Kidney (tissue), 14 donors: ENCODE results near the gene GFM1. TPM values are rescaled to one million over a fixed set of nuclear protein-coding genes. Genes with fewer than 3 reads are reported as not detected.

ENCODE experiments used
- DNase-seq, 5 donors: peaks; one replicate each; pipeline ENCODE4 v3.0.0-alpha.2; 2013 to 2020
- FAIRE-seq: peaks from 2 replicates; lab custom pipeline; 2012; peaks lifted over from hg19 to GRCh38; lab: Jason Lieb, UNC
- H3K27ac ChIP-seq, 2 donors: one replicate each; pipeline ENCODE4 v1.7.0; 2013; ENCODE audit warnings: low read depth in 2 of 2, low read length in 2 of 2, inconsistent platforms in 1 of 2
- H3K27me3 ChIP-seq: one replicate; pipeline ENCODE4 v1.7.1; 2013; ENCODE audit warnings: low read length, inconsistent platforms; ENCODE audit not compliant: control insufficient read depth, insufficient read depth
- H3K36me3 ChIP-seq, 3 donors: one replicate each; pipeline versions ENCODE4 v1.7.0 to v1.7.1; 2013; ENCODE audit warnings: low read length in 3 of 3, control low read depth in 1 of 3, inconsistent platforms in 1 of 3; ENCODE audit not compliant: insufficient read depth in 3 of 3, control insufficient read depth in 2 of 3
- H3K4me1 ChIP-seq, 3 donors: one replicate each; pipeline versions ENCODE4 v1.7.0 to v1.7.1; 2013; ENCODE audit warnings: low read length in 3 of 3, inconsistent platforms in 1 of 3, low read depth in 1 of 3; ENCODE audit not compliant: control insufficient read depth in 2 of 3, insufficient read depth in 2 of 3
- H3K4me3 ChIP-seq, 3 donors: one replicate each; pipeline versions ENCODE4 v1.7.0 to v1.8.1; 2013; ENCODE audit warnings: low read length in 3 of 3, control low read depth in 1 of 3, inconsistent platforms in 1 of 3
- H3K9ac ChIP-seq, 3 donors: one replicate each; pipeline versions ENCODE4 v1.7.0 to v1.7.1; 2013; ENCODE audit warnings: low read length in 3 of 3, control low read depth in 1 of 3, inconsistent platforms in 1 of 3
- H3K9me3 ChIP-seq, 3 donors: one replicate each; pipeline versions ENCODE4 v1.7.0 to v1.7.1; 2013; ENCODE audit warnings: low read length in 3 of 3, control low read depth in 1 of 3, inconsistent platforms in 1 of 3; ENCODE audit not compliant: control insufficient read depth in 2 of 3, insufficient read depth in 1 of 3
- CTCF ChIP-seq: IDR thresholded peaks from 3 replicates; pipeline ENCODE4 v1.5.1; 2012; ENCODE audit warnings: mild to moderate bottlenecking, moderate library complexity, borderline replicate concordance; ENCODE audit not compliant: insufficient read depth; ENCODE audit errors: extremely low read depth
- intact Hi-C: fragments of 100-400 bp; cut with DNase I; formaldehyde crosslinking; loops from one replicate; pipeline ENCODE4 v1.11.1; 2022
- polyA plus RNA-seq: library from polyadenylated mRNA; stranded (reverse); fragments of 350-450 nt; fragmentation: Illumina TruSeq; extraction: RNeasy Lipid Tissue Mini Kit (QIAGEN cat#74804); gene quantifications from one replicate; pipeline ENCODE4 v1.2.3, GENCODE V29; 2014; ENCODE audit warnings: low read depth, low replicate concordance; ENCODE audit not compliant: insufficient read depth
- total RNA-seq: library from RNA; stranded (reverse); fragmentation: NEBNext Ultra II Directional; extraction: Animal tissue kit (Norgen Biotek cat#: 25700); gene quantifications from one replicate; pipeline ENCODE4 v1.2.1, GENCODE V29; 2021
- donor health status: control.
- donor health status: control.
- donor health status: control.
- donor health status: control.
- donor health status: control.
- donor health status: DM: yes; HTN: yes; CAD: no.
- donor health status: Normal renal cell carcinoma (clear cell type).

GFM1 gene
- total and polyA plus RNA-seq, 2 donors from 2014 or later = 21.9 to 49.3 TPM

GRCh38 chr3:158739661-158740060 is 95.3 kb downstream of the GFM1 start:
- Histone ChIP-seq H3K36me3 (no peaks in the 10 kb centered on the region), H3K9ac (no peak overlapping the region), H3K4me1 (no peaks in the 10 kb centered on the region), H3K9me3 (peaks cover 0 to 5% (median 0%) of the 10 kb centered on the region in 3 donors), H3K27me3 (no peaks in the 10 kb centered on the region), H3K4me3 (no peak overlapping the region), H3K27ac (no peak overlapping the region)
- TF ChIP-seq CTCF = no peak
- intact Hi-C loops = no loop called here
- DNase-seq (no peak), FAIRE-seq (no peak)

Other genes starting within 250 kb of the GFM1 start
- gene MLF1, start 73.3 kb upstream of the GFM1 start, total RNA-seq = 16.9 TPM
- 30.0 TPM for gene MLF1, start 73.3 kb upstream of the GFM1 start, polyA plus RNA-seq
- gene LXN, start 28.1 kb downstream of the GFM1 start, total RNA-seq = 20.6 TPM
- gene LXN, start 28.1 kb downstream of the GFM1 start, polyA plus RNA-seq = 21.6 TPM
- 94.0 TPM for gene RARRES1, start 87.9 kb downstream of the GFM1 start, total RNA-seq
- gene RARRES1, start 87.9 kb downstream of the GFM1 start, polyA plus RNA-seq = 10.3 TPM
- 76.2 TPM for gene MFSD1, start 157.5 kb downstream of the GFM1 start, total RNA-seq
- 46.5 TPM for gene MFSD1, start 157.5 kb downstream of the GFM1 start, polyA plus RNA-seq